ENCODE data around the gene CHAMP1. TPM values are rescaled to one million over a fixed set of nuclear protein-coding genes. Genes with fewer than 3 reads are reported as not detected.

The CHAMP1 gene
- total and polyA plus RNA-seq, 2 of the 13 experiments (the other 11 are each of a cell fraction or from before 2014, with no cell fraction given): 8.4 to 9.7 TPM

DNA sequence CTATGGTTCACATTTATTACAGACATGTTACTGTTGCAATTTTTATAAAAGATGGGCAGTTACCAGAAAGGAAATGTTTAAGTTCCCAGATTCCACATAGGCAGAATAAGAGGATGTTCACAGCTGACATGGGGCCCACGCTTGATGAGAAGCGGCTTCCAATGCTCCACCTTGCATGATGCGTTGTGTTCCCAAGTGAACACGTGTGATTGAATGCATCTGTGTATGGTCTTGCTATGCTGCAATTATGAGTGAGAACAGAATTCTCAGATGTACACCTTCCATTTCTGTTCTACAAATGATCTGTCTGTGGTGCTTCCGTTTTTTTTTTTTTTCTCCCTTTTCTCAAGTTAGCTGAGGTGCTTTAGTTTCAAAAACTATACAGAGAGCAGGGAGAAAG is 17.4 kb upstream of the CHAMP1 start:
- H2AFZ ChIP-seq (ENCODE audit: low read length): no peak overlapping the region
- no peak for DNase-seq (ENCODE audit: low spot score)
- no peak for FAIRE-seq
- H3K4me2 ChIP-seq (ENCODE audit: low read depth, low read length): no peak overlapping the region
- H3K9me3 ChIP-seq (ENCODE audit: low read length): no peaks in the 10 kb centered on the region
- intact Hi-C loops (cut with micrococcal nuclease; ENCODE audit: unreplicated experiment) (no loop called here), in situ Hi-C loops (cut with HindIII; ENCODE audit: extremely low pct_ligation_motif_present, low pct_unique_long_range_greater_than_20kb) (no loop called here)
- no peak overlapping the region for H3K4me3 ChIP-seq (replicated peaks in 1 of 3; ENCODE audit: insufficient read depth in 1 of 3, low read depth in 2 of 3, low read length in 3 of 3)
- H3K79me2 ChIP-seq (ENCODE audit: insufficient read depth, low read length): peaks cover 13% of the 10 kb centered on the region
- ATAC-seq: no peak
- H3K27ac ChIP-seq (ENCODE audit: extremely low read length, insufficient read depth, low read length): no peak overlapping the region
- H3K9ac ChIP-seq (ENCODE audit: insufficient read depth, low read depth, low read length): no peak overlapping the region
- 95% methylated on average over 5 of the region's 5 CpGs for WGBS (ENCODE audit: low lambda C conversion rate)
- no peaks in the 10 kb centered on the region for H3K27me3 ChIP-seq (ENCODE audit: control insufficient read depth in 1 of 2, insufficient read depth in 2 of 2, low read length in 2 of 2)
- POLR2A ChIA-PET: no interaction called here
- H3K4me1 ChIP-seq (ENCODE audit: insufficient read depth, low read length): no peaks in the 10 kb centered on the region
- CTCF ChIA-PET (ENCODE audit: low intra/inter-chr PET ratio, low total read pairs): no interaction called here
- H4K20me1 ChIP-seq (ENCODE audit: insufficient read depth, low read length): no peaks in the 10 kb centered on the region
- no peak for TF ChIP-seq ZNF766 (CRISPR knock-in tag; IDR thresholded peaks at IDR 0.05; ENCODE audit: borderline replicate concordance)
- no peak for TF ChIP-seq SMARCC2 (IDR thresholded peaks at IDR 0.05)
- TF ChIP-seq ATF7-NPFF (CRISPR knock-in tag; IDR thresholded peaks at IDR 0.05; ENCODE audit: low read depth): no peak
- no peak for TF ChIP-seq FOXC1 (CRISPR knock-in tag; IDR thresholded peaks at IDR 0.05; ENCODE audit: borderline replicate concordance)
- TF ChIP-seq JUNB (CRISPR knock-in tag; IDR thresholded peaks at IDR 0.05; ENCODE audit: borderline replicate concordance): no peak
- TF ChIP-seq, protein P1, sequence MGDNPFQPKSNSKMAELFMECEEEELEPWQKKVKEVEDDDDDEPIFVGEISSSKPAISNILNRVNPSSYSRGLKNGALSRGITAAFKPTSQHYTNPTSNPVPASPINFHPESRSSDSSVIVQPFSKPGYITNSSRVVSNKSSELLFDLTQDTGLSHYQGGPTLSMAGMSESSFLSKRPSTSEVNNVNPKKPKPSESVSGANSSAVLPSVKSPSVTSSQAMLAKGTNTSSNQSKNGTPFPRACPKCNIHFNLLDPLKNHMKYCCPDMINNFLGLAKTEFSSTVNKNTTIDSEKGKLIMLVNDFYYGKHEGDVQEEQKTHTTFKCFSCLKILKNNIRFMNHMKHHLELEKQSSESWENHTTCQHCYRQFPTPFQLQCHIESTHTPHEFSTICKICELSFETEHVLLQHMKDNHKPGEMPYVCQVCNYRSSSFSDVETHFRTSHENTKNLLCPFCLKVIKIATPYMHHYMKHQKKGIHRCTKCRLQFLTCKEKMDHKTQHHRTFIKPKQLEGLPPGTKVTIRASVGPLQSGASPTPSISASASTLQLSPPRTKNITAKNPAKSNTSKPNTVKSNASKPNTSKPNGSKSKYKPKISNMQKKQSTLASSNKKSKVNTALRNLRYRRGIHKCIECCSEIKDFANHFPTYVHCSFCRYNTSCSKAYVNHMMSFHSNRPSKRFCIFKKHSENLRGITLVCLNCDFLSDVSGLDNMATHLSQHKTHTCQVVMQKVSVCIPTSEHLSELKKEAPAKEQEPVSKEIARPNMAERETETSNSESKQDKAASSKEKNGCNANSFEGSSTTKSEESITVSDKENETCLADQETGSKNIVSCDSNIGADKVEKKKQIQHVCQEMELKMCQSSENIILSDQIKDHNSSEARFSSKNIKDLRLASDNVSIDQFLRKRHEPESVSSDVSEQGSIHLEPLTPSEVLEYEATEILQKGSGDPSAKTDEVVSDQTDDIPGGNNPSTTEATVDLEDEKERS (CRISPR knock-in tag; IDR thresholded peaks at IDR 0.05): no peak
- no peak for TF ChIP-seq RARA (CRISPR knock-in tag; IDR thresholded peaks at IDR 0.05)
- TF ChIP-seq MIER2 (CRISPR knock-in tag; IDR thresholded peaks at IDR 0.05): no peak
- no peak for TF ChIP-seq THAP11 (CRISPR knock-in tag; IDR thresholded peaks at IDR 0.05)
- TF ChIP-seq, protein P2, sequence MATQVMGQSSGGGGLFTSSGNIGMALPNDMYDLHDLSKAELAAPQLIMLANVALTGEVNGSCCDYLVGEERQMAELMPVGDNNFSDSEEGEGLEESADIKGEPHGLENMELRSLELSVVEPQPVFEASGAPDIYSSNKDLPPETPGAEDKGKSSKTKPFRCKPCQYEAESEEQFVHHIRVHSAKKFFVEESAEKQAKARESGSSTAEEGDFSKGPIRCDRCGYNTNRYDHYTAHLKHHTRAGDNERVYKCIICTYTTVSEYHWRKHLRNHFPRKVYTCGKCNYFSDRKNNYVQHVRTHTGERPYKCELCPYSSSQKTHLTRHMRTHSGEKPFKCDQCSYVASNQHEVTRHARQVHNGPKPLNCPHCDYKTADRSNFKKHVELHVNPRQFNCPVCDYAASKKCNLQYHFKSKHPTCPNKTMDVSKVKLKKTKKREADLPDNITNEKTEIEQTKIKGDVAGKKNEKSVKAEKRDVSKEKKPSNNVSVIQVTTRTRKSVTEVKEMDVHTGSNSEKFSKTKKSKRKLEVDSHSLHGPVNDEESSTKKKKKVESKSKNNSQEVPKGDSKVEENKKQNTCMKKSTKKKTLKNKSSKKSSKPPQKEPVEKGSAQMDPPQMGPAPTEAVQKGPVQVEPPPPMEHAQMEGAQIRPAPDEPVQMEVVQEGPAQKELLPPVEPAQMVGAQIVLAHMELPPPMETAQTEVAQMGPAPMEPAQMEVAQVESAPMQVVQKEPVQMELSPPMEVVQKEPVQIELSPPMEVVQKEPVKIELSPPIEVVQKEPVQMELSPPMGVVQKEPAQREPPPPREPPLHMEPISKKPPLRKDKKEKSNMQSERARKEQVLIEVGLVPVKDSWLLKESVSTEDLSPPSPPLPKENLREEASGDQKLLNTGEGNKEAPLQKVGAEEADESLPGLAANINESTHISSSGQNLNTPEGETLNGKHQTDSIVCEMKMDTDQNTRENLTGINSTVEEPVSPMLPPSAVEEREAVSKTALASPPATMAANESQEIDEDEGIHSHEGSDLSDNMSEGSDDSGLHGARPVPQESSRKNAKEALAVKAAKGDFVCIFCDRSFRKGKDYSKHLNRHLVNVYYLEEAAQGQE (IDR thresholded peaks at IDR 0.05; ENCODE audit: borderline replicate concordance in 1 of 2, low read depth in 1 of 2, low read length in 2 of 2): no peak
- H3K36me3 ChIP-seq (replicated peaks in 1 of 2; ENCODE audit: control insufficient read depth in 1 of 2, insufficient read depth in 2 of 2, low read length in 2 of 2): peaks cover 18 to 48% of the 10 kb centered on the region in 2 experiments; a peak in 4 of 5 replicates
- no TSS peak for BruUV-seq (replicated peaks)
